Fibroblast of villous mesenchyme (primary cell): Measurements from ENCODE around the gene MS4A15. TPM values are rescaled to one million over a fixed set of nuclear protein-coding genes. Genes with fewer than 3 reads are reported as not detected.

Experiments used
- DNase-seq: peaks from one replicate; pipeline ENCODE4 v3.0.0-alpha.2; 2010; ENCODE audit warnings: low read depth
- H3K4me3 ChIP-seq: 2 replicates; pipeline ENCODE4 v1.5.1; 2011; ENCODE audit warnings: low read depth, mild to moderate bottlenecking, low read length
- total RNA-seq: library from RNA; depleted of rRNA; stranded (reverse); fragments of >200 nt; gene quantifications from 2 replicates; pipeline ENCODE4 v1.2.3, GENCODE V29; 2012
- TF ChIP-seq, protein P1 (sequence below): IDR thresholded peaks from 2 replicates; pipeline ENCODE4 v1.5.1; 2012; ENCODE audit warnings: low read depth, mild to moderate bottlenecking, low read length; ENCODE audit not compliant: insufficient read depth

MS4A15 gene
- total RNA-seq, 1 donor = not detected

DNA sequence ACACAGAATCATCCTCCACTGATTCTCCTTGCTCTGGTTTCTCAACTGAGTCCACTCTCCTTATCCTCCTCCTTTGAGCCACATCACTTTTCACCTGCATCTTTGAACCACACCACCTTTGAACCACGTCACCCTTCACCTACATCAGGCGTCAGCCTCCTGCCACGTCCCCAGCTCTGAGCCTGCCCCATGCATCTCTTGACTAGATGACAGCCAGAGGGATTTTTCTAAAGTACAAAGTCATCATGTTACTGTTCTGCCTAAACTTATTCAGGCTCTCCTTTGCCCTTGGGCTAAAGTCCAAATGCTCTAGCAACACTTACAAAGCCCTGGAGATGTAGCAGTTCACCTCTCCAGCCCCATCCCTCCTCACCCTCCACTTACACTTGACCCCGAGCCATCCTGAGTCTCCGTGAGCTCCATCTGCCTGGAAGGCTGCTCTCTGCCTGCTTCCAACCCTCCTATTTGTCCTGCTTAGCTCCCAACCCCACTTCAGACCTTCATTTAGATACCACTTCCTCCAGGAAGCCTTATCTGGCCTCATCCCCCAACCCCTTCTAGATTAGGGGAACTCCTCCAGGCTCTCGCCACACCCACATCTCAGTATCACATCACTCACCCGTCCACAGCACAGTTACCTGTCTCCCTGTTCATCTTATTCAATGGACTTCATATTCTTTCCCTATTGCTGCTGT lies 24.8 kb downstream of the MS4A15 start:
- no peak overlapping the region for H3K4me3 ChIP-seq
- DNase-seq = no peak

DNA sequence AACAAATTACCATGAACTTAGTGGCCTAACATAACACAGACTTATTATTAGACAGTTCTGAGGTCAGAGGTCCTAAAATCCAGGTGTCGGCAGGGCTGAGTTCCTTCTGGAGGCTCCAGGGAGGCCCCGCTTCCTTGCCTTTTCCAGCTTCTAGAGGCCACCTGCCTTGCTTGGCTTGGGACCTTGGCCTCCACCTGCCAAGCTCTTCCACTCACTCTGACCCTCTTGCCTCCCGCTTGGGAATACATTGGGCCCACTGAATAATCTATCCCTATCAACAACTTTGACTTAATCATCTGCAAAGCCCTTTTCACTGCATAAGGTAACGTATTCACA lies 25.3 kb downstream of the MS4A15 start:
- TF ChIP-seq, protein P1, sequence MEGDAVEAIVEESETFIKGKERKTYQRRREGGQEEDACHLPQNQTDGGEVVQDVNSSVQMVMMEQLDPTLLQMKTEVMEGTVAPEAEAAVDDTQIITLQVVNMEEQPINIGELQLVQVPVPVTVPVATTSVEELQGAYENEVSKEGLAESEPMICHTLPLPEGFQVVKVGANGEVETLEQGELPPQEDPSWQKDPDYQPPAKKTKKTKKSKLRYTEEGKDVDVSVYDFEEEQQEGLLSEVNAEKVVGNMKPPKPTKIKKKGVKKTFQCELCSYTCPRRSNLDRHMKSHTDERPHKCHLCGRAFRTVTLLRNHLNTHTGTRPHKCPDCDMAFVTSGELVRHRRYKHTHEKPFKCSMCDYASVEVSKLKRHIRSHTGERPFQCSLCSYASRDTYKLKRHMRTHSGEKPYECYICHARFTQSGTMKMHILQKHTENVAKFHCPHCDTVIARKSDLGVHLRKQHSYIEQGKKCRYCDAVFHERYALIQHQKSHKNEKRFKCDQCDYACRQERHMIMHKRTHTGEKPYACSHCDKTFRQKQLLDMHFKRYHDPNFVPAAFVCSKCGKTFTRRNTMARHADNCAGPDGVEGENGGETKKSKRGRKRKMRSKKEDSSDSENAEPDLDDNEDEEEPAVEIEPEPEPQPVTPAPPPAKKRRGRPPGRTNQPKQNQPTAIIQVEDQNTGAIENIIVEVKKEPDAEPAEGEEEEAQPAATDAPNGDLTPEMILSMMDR = no peak
- H3K4me3 ChIP-seq = no peak overlapping the region

More for the DNA sequence above, 24.8 kb downstream of the MS4A15 start:
- TF ChIP-seq, protein P1 = no peak

DNA sequence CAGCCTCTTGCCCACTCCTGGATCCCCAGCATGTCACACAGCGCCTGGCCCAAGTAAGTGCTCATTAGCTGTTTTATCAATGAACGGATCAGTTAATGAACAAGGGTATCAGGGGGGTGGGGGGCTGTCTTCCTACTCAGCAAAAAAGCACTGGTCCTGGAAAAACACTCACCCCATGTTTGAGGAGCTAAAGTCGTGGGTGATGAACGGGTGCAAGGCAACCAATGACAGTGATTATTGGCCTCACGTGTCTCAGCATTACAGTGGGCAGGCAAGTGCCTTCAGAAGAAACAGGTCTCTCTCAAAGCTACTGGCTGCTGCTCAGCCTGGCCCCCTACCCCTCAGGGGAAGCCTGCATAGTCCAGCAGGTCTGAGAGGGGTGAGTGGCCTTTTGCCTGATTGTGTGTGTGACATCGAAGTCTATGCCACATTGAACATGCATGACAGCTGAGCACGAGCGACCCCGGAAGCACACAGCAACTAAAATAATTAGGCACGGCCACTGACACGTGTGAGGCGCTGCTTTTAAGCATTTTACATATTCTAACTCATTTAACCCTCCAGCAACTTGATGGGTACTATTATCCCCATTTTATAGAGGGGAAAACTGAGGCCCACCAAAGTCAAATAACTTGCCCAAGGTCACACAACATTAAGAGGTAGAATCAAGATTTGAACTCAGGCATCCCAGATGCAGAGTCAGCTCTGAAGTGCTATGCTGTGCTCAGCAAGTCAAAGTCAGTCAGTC lies 25.9 kb downstream of the MS4A15 start:
- H3K4me3 ChIP-seq = no peak overlapping the region
- TF ChIP-seq, protein P1 = no peak
- DNase-seq = no peak

More for the DNA sequence above, 25.3 kb downstream of the MS4A15 start:
- no peak for DNase-seq

DNA sequence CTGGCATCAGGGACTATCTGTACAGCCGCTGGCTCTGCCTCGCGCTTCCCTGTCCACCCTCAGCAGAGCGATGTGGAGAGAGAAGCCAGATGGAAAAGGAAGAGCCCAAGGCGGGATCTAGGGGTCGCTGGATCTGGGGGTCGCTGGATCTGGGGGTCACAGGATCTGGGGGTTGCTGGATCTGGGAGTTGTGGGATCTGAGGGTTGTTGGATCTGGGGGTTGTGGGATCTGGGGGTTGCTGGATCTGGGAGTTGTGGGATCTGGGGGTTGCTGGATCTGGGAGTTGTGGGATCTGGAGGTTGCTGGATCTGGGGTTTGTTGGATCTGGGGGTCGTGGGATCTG lies 26.4 kb downstream of the MS4A15 start:
- no peak overlapping the region for H3K4me3 ChIP-seq
- no peak for DNase-seq

DNA sequence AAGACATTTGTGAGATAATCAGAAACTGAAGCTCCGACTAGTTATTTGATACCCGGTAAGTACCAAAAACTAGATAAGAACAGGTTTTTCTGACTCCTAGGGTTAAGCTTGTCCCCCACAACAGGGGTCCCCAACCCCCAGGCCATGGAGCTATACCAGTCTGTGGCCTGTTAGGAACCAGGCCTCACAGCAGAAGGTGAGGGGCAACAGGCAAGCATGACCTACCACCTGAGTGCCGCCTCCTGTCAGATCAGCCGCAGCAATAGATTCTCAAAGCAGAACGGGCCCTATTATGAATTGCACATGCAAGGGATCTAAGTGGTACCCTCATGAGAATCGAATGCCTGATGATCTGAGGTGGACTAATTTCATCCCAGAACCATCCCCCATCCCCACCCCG lies 27.2 kb downstream of the MS4A15 start:
- TF ChIP-seq, protein P1 = no peak
- no peak overlapping the region for H3K4me3 ChIP-seq
- no peak for DNase-seq

More for the DNA sequence above, 26.4 kb downstream of the MS4A15 start:
- TF ChIP-seq, protein P1 = no peak

DNA sequence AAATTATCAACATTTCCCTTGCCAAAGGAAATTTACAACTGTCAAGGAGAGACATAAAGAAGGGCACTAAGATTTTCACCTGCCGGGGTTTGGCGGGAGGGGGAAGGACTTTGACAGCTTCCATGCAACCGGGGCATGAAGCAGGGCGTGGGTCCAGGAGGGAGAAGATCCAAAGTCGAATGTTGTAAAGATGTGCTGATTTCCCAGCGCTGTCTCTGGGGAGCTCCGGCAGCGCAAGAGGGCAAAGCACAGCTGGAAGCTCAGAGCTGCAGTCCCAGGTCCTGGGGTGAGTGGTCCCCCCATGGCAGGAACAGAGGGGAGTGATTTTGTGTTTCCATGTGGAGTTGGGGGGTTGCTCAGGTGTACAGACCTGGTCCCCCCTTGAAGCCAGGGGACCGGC lies 28.5 kb downstream of the MS4A15 start, which contains the start of gene MS4A10:
TSS of gene MS4A10 (plus strand) at position 198 of the 400 bp plus-strand sequence. CDS start 5,003 bp downstream, outside the sequence.
- no peak for DNase-seq
- TF ChIP-seq, protein P1 = no peak
- no peak within 1 kb of the TSS for H3K4me3 ChIP-seq
